Fibroblast of the conjunctiva (primary cell): Measurements from ENCODE around the gene TREH.
"Not testable (repeated sequence)": the region's sequence is repeated elsewhere in the genome, so short reads cannot be mapped to it uniquely, and the experiment has no call there.

ENCODE experiments used
- DNase-seq: peaks from one replicate; pipeline ENCODE4 v3.0.0-alpha.2; 2010; ENCODE audit warnings: low read depth

TREH gene, protein sequence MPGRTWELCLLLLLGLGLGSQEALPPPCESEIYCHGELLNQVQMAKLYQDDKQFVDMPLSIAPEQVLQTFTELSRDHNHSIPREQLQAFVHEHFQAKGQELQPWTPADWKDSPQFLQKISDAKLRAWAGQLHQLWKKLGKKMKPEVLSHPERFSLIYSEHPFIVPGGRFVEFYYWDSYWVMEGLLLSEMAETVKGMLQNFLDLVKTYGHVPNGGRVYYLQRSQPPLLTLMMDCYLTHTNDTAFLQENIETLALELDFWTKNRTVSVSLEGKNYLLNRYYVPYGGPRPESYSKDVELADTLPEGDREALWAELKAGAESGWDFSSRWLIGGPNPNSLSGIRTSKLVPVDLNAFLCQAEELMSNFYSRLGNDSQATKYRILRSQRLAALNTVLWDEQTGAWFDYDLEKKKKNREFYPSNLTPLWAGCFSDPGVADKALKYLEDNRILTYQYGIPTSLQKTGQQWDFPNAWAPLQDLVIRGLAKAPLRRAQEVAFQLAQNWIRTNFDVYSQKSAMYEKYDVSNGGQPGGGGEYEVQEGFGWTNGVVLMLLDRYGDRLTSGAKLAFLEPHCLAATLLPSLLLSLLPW

DNA sequence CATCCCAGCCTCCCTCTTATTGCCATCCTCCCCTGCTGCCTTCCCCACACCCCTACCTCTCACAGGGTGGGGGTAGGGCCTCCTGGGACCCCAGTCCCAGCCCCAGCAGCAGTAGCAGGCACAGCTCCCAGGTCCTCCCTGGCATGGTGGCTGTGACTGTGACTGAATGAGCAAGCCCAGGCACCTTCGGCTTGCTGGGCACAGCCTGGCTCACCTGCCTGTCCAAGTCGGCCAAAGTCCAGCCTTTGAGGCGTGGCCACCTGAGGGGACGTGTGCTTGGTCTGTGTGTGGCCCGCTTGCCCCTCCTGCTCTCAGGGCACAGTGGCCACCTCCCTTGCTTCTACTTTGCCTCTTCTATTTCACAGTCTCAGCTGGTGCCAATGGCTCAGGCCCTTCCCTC, at the start of gene TREH:
Gene TREH, minus strand, starts transcription at position 168 of the 400 bp plus-strand sequence. Its CDS starts 23 bp downstream, at position 145.
- DNase-seq = no peak

DNA sequence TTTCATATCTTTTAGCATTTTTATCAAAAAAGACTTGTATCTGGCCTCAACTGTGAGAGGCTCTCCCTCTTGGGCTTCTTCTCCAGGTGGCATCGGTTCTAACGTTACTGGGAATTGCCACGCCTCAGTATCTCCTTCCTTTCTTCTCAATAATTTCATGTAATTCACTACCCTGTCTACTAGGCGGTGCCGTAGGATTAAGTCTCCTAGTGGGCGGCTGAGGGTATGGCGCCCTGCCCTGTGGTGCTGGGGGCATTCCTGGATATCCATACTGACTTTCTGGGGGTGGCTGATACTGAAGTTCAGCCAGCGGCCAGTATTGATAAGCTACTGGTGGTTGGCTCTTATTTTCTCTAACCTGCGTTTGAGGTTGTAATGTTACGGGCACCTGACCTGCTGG, 48.7 kb upstream of the TREH start:
- not testable (repeated sequence) for DNase-seq

GRCh38 chr11:118727721-118728066, 48.2 kb upstream of the TREH start:
- not testable (repeated sequence) for DNase-seq

DNA sequence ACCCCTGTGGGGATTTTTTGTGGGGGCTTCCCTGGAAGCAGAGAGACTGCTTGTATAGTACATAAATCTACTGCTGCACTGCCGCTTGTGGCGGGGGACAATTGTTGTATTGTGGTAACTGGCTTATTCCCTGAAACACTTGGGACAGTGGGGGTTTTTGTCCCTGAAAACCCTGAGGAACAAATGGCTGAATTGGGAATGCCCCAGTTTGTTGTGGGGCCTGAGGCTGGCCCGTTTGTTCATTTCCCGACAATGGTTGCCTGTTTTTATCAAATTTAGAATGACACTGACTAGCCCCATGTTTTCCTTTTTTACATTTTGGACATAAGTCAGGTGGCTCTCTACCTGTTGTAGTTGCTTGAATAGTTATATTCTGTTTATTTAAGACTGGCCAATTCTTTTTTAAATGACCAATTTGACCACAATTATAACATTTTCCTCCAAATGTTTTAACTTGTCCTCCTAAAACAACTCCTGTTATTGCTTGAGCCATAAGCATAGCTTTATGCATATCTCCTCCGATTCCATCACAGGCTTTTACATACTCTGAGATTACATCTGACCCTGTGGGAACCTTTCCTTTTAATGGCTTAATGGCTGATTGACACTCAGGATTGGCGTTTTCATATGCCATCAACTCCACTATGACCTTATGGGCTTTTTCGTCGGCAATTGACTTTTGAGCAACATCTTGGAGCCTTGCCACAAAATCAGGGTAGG, 47.7 kb upstream of the TREH start:
- not testable (repeated sequence) for DNase-seq

DNA sequence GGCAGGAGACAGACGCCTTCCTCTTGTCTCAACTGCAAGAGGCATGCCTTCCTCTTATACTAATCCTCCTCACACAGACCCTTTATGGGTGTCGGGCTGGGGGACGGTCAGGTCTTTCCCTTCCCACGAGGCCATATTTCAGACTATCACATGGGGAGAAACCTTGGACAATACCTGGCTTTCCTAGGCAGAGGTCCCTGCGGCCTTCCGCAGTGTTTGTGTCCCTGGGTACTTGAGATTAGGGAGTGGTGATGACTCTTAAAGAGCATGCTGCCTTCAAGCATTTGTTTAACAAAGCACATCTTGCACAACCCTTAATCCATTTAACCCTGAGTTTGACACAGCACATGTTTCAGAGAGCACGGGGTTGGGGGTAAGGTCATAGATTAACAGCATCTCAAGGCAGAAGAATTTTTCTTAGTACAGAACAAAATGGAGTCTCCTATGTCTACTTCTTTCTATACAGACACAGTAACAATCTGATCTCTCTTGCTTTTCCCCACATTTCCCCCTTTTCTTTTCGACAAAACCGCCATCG, 42.1 kb upstream of the TREH start:
- not testable (repeated sequence) for DNase-seq

DNA sequence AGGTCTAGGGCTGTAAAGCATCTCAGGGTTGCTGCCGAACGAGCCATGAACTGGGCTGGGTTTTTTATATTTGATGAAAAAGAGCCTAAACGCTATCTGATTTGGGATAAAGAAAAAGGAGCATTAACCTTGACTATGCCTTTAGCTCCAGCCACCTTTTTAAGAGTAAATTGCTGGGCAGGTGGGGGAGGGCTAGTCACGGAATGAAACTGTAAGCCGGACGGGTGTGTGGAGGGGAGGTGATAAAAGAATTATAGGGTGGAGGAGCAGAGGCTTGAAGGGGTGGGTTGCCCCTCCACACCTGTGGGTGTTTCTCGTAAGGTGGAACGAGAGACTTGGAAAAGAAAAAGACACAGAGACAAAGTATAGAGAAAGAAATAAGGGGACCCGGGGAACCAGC, 41.3 kb upstream of the TREH start:
- DNase-seq = not testable (repeated sequence)

DNA sequence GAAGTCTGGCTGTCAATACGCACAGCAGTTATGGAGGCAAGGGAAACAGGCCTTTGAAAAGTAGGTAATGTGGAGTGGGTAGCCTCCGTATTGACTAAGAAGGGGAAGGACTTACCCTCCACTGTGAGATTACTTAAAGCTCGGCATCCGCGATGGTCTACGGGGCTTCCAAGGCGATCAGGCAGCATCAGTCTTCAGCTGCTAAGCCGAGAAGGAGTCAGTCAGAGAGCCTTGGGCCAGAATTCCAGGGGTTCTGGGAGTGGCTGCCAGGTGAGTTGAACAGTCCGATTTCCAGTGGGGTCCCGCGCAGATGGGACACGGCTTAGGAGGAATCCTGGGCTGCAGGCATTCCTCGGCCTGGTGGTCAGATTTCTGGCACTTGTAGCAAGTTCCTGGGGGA, 40.6 kb upstream of the TREH start:
- not testable (repeated sequence) for DNase-seq

GRCh38 chr11:118718562-118718961, 39.1 kb upstream of the TREH start:
- not testable (repeated sequence) for DNase-seq

DNA sequence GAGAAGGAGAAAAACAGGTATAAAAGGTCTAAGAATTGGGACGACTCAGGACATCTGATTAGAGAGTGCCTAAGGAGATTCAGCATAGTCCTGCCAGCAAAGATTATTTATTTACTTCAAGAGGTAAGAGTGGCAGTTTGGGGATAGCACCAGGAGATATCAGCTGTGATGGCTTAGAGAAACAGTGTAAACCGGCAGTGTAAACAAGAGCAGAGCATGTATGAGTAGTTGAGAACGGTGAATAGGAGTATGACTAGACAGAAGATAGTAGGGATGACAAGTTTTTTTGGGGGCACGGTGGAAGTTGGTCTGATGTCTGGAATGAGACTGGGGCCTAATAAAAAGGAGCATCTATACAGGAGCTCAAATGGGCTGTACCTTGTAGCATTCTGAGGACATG, 38.3 kb upstream of the TREH start:
- not testable (repeated sequence) for DNase-seq

DNA sequence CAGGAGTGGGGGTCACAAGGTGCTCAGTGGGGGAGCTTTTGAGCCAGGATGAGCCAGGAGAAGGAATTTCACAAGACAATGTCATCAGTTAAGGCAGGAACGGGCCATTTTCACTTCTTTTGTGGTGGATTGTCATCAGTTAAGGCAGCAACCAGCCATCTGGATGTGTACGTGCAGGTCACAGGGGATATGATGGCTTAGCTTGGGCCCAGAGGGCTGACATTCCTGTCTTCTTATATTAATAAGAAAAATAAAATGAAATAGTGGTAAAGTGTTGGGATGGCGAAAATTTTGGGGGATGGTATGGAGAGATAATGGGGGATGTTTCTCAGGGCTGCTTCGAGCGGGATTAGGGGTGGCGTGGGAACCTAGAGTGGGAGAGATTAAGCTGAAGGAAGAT, 37.8 kb upstream of the TREH start:
- not testable (repeated sequence) for DNase-seq

DNA sequence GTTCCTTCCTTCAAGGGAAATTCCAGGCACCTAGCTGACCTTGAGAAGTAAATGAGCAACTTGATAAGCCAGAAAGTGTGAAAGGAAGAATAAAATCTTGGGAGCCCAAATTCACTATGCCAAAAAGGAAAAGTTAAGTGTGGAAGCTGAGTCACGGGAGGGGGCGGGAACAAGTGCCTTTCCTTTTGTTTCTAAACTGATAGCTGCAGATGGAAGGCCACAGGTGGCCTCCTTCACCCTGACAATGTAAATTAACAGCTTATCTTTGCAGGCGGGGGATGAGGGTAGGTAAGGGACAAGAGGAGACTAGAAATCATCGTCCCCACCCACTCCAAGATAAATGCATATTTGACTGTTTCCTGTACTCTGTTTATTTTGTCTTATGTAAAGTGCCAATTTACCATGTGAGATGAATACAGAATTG, 36.4 kb upstream of the TREH start:
- DNase-seq = no peak

DNA sequence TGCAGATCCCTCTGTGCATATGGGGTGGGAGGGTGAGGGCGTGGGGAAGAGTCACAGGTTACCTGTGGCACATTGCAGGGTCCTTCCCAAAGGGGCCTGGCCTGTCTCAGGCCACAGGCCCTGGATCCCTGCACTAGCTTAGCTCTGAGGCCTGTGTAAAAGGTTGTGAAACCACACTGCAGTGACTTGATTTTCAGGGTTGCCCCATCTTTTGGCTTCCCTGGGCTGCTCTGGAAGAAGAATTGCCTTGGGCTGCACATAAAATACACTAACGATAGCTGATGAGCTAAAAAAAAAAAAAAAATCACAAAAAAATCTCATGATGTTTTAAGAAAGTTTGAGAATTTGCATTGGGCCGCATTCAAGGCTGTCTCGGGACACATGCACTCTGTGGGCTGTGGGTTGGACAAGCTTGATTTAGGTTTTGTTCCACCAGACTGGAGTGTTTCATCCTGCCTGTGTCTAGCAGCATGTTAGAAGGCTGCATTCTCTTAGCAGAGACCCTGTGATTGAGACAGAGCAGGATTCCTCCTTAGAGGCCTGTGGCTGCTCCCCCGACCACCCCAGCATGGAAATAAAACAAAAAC, 35.9 kb upstream of the TREH start:
- DNase-seq = no peak

DNA sequence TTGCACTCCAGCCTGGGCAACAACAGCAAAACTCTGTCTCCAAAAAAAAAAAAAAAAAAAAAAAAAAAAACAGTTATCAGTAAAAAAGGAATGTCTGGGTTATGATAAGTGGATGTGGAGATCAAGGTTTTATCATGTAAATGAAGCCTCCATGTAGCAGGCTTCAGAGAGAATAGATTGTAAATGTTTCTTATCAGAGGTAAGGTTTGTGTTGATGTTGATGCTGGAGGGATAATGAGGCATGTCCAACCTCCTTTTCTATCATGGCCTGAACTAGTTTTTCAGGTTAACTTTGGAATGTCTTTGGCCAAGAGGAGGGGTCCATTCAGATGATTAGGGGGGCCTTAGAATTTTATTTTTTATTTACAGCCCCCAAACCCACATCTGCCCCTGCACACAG, 35.4 kb upstream of the TREH start:
- no peak for DNase-seq

DNA sequence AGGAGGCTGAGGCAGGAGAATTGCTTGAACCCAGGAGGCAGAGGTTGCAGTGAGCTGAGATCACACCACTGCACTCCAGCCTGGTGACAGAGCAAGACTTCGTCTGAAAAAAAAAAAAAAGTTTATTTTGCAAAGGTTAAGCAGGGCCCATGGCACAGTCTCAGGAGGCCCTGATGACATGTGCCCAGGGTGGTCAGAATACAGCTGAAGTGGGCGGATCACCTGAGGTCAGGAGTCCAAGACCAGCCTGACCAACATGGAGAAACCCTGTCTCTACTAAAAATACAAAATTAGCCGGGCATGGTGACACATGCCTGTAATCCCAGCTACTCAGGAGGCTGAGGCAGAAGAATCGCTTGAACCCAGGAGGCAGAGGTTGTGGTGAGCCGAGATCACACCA, 35.0 kb upstream of the TREH start:
- not testable (repeated sequence) for DNase-seq

GRCh38 chr11:118708296-118708695, 28.8 kb upstream of the TREH start:
- no peak for DNase-seq

DNA sequence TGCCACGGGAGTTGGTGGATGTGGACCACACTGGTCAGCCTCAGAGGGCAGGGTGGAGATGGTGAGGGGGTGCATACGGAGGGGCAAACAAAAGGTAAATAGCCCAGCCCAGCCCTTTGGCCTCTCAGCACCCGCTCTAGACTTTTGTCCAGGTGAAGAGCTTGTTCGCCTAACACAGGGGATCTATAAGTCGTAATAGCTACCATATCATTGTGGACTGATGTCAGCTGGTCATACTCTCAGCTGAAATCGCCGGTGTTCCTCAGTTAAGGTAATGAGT, 27.0 kb upstream of the TREH start:
- no peak for DNase-seq

DNA sequence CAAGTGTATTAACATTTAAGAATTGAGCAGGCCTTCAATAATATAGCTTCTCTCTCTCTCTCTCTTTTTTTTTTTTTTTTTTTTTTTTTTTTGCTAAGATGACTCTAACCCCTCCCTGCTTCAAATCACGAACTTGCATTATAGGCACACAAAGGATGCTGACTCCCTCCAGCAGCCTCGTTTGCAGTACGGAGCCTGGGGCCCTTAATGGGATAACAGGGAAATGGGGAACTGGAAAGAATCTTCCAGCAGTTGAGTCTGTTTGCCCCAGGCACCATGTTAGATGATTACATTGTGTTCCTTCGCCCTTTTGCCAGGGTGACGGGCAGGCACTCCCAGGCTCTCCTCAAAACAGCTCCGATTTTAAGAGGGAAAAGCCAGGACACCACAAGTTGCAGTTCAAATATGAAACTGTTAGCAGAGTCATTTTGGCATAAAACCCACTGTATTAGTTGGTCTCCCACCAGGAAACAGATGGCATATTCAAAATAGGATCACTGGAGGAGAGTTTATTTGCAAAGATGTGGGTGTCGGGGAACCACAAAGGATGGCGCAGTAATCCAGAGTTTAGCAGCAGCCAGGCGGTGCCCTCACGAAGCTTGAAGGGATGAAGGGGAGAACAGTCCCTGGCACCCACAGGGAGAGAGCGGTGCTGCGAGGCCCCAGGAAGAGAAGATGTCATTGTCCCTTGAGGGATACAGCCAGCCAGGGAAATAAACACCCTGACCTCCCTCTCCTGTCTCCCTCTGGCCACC, 26.5 kb upstream of the TREH start:
- DNase-seq = no peak

GRCh38 chr11:118705111-118705741, 25.8 kb upstream of the TREH start:
- no peak for DNase-seq

GRCh38 chr11:118703563-118704106, 24.2 kb upstream of the TREH start:
- DNase-seq = no peak

DNA sequence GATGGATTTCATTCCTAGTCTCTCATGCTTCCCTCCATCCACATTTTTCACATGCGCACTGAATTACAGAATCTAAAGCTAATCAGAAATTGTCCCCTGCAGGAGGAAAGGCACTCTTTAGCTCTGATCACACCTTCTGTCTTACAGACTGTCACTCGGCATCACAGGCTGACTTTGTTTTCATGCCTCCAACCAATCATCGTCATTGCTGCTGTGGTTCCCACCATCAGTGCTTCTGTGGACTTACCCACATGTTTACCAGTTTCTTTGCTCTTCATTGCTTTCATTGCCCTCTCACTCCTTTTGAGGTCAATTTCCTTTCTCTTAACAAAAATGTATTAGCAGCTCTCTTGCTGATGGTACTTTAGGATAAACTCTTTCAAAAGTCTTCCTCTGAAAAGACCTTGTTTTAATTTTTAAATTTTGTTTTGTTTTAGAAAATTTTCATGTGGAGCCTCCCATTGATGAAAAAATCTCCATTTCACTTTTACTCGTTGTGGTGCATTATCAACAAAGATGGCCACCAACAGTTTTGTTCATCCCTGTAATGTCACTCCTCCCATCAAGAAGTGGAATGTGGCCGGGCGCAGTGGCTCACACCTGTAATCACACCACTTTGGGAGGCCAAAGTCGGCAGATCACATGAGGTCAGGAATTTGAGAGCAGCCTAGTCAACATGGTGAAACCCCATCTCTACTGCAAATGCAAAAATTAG, 20.2 kb upstream of the TREH start:
- DNase-seq = no peak
